OCI-M2 (cell line): Measurements from ENCODE around the gene ZFAND3.
"Not testable (repeated sequence)": the region's sequence is repeated elsewhere in the genome, so short reads cannot be mapped to it uniquely, and the experiment has no call there.

Experiments
- DNase-seq: peaks from one replicate; lab custom pipeline; 2025; ENCODE audit not compliant: unreplicated experiment; lab: John Stamatoyannopoulos, UW

ZFAND3 gene

GRCh38 chr6:37930288-37930971, 110.9 kb downstream of the ZFAND3 start:
- DNase-seq = no peak

DNA sequence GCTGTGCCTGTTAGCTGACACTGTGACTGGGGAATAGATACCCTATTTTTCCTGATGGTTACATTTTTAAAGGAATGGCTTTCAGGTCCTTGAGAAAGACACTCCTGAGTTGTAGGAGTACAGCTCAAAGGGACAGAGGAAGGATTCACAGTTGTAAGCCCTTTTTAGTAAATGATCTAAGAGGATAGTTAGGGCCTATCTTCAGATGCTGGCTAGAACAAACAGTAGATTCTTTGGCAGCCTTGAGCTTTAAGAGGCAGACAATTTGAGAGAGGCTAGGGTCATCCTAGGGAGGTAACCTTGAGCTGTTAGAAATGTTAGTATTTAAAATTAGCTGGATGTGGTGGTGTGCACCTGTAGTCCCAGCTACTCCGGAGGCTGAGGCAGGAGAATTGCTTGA, 111.5 kb downstream of the ZFAND3 start:
- no peak for DNase-seq

DNA sequence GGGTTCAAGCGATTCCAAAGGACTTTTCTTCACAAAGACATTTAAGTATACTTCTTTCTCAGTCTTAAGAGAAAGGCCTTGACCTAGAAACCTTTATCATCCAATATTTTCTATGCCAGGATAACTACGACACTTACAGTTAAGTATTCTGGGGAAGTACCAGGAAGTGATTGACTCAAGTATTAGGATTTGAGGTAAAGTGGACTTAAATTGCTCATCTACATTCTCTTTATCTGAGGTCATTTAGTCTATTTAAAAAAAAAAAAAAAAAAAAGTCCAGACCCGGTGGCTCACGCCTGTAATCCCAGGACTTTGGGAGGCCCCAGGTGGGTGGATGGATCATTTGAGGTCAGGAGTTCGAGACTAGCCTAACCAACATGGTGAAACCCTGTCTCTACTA, 114.7 kb downstream of the ZFAND3 start:
- no peak for DNase-seq

DNA sequence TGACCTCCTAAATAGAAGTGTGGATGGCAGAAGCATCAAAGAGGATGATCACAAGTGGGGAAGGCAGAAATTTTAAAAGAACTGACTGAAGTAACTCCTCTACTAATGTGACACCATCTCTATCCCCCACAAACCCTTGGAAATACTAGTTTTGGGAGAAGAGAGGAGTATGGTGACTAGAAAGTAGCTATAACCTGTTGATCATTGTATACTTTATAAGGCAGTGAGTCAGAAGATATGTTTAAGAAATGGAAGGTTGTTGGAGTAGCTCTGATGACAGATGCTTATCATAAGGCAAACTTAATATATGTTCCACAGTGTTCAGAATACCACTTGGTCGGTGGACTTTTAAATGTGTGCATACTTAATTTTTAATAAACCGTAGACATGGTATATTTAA, 116.6 kb downstream of the ZFAND3 start:
- DNase-seq = no peak

DNA sequence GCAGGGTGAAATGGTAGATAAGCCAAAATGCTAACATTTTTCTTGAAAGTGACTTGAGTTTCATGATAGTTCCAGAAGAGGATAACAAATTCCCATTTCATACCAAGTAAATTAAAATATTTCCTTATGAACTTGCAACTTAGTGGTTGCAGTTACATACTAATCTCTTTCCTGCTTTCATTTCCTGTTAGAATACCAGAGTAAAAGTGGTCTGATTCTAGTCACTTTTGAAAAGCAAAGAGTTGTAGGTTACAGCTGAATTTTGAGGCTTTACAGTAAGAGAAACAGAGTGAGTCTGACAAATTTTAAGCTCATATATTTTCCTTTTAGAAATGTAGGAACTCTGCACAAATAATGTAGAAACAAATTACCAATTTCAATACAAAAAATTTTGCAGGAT, 117.4 kb downstream of the ZFAND3 start:
- no peak for DNase-seq

DNA sequence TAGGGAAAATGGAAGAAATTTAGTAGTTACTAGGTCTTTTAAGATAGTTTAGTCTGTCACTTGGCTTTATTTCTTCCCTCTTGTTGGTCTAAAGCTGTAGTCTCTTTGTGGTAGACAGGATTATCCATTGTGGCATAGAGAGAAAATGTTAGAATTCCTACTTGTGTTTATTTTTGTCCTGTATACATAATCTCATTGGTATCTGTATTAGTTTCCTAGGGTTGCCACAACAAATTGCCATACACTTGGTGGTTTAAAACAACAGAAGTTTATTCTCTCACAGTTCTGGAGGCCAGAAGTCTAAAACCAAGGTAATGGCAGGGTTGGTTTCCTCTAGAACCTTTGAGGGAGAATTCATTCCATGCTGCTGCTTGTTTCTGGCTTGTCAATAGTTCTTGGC, 119.4 kb downstream of the ZFAND3 start:
- DNase-seq = no peak

- no peak for DNase-seq
These were observed 120.7 kb downstream of the ZFAND3 start for GRCh38 chr6:37940074-37940847.

- no peak for DNase-seq
These were observed 122.3 kb downstream of the ZFAND3 start for GRCh38 chr6:37941871-37942270.

DNA sequence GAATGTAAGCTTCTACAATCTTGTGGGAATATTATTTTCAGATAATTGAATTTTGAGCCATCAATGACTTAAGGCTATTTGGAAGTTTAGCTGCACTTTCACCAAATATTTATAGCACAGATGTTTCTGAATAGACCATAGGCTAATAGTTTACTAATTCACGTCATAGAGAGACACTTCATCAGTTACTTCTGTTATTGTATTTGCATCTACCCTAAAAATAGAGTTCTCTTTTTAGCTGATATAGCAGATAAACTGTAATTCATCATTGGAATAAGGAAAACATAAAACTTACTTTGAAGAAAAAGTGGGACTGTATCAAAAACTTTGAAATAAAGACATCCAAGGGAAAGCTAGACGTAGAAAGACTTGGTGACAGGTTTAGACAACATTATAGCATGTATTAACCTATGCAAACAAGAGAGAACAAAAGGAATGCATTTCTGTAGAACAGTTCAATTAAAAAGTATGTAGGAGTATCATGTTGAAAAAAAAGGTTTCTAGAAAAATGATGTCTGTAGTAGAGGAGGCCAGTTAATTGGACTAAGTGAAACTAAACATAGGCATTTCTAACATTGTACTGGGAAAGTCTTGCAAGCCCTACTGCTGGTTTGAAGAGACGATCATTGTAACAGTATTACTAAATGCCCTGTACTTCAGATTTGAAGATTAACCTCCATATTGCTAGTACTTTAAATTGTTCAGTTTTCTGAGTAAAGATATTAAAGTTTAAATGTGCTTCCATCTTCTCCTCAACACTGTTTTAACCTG, 123.3 kb downstream of the ZFAND3 start:
- DNase-seq = no peak

GRCh38 chr6:37943436-37944058, 124.0 kb downstream of the ZFAND3 start:
- no peak for DNase-seq

DNA sequence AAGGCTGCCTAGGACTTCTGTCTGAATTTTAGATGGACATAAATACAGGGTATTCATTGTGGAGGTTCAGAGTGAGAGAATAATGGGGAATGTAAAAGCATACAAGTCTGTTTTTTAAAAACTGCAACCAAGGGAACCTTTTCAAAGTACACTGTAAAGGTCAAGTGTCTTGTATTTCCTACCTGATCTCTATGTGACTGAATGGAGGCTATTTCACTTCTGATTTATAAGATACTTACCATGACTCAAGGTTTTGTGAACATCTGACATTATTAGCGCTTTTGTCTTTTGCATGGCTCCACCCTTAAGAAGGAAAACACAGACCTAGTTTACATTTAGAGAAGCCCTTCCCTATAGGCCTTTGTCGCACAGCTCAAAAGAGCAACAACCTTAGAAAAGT, 126.5 kb downstream of the ZFAND3 start:
- DNase-seq = no peak

GRCh38 chr6:37947468-37947867, 127.9 kb downstream of the ZFAND3 start:
- DNase-seq = no peak

DNA sequence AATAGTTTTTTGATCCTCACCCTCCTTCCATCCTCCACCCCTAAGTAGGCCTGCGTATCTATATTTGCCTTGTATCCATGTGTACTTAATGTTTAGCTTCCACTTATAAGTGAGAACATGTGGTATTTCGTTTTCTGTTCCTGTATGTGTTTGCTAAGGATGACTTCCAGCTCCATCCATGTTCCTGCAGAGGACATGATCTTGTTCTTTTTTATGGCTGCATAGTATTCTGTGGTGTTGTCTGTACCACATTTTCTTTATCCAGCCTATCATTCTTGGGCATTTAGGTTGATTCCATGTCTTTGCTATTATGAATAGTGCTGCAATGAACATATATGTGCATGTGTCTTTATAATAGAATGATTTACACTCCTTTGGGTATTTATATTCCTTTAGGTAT, 129.1 kb downstream of the ZFAND3 start:
- not testable (repeated sequence) for DNase-seq

- DNase-seq = no peak
These were observed 132.5 kb downstream of the ZFAND3 start for GRCh38 chr6:37952027-37952426.

GRCh38 chr6:37954791-37955190, 135.3 kb downstream of the ZFAND3 start:
- no peak for DNase-seq

GRCh38 chr6:37956711-37957275, 137.3 kb downstream of the ZFAND3 start:
- DNase-seq = no peak

- DNase-seq = no peak
These were observed 139.5 kb downstream of the ZFAND3 start for GRCh38 chr6:37959061-37959460.

DNA sequence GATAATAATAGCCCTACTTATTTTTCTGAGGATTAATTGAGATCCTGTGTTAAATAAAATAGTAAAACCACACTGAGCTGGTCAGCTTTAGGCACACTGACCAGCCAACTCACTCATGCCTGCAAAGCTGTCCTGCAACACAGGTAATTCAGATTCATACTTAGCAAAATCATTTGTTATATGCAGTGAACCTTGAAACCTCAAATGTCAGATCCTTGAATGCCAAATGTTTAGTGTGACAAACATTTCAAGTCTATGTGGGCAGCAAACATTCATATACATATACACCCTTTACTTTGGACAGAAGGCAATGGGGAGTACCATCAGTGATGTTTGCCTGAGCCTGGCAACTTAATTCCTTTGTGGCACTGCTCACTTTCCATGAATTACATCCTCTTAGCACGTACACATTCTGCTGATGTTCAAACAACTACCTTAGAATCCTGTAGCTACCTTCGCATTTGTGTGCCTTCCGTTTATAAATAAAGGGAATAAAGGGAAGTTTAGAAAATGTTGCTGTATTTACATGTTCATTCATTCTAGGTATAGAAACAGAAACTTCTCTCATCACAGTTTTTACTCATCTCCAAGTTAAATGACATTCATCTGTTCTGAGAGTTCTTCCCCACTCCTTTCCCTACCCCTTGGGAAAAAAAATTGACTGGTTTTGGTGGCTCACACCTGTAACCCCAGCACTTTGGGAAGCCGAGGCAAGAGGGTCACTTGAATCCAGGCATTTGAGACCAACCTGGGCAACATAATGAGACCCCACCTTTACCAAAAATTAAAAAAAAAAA, 140.8 kb downstream of the ZFAND3 start:
- DNase-seq = no peak

DNA sequence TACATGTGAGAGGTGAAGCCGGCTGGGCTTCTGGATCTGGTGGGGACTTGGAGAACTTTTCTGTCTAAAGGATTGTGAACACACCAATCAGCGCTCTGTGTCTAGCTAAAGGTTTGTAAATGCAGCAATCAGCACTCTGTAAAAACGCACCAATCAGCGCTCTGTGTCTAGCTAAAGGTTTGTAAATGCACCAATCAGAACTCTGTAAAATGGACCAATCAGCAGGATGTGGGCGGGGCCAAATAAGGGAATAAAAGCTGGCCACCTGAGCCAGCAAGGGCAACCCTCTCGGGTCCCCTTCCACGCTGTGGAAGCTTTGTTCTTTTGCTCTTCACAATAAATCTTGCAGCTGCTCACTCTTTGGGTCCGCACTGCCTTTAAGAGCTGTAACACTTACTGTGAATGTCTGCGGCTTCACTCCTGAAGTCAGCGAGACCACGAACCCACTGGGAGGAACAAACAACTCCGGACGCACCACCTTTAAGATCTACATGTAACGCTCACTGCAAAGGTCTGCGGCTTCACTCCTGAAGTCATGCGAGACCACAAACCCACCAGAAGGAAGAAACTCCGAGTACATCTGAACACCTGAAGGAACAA, 143.1 kb downstream of the ZFAND3 start:
- not testable (repeated sequence) for DNase-seq
